C4-2B (cell line): ENCODE measurements around the gene PCSK5.

ENCODE experiments used
- ZFX ChIP-seq: fragments of 450-650 bp; IDR thresholded peaks from 2 replicates; pipeline ENCODE4 v1.6.1; 2017
- TF ChIP-seq, protein P1 (sequence below): fragments of 450-650 bp; conservative IDR thresholded peaks from 2 replicates; pipeline ENCODE4 v1.5.1; 2017; ENCODE audit warnings: mild to moderate bottlenecking

- TF ChIP-seq, protein P1, sequence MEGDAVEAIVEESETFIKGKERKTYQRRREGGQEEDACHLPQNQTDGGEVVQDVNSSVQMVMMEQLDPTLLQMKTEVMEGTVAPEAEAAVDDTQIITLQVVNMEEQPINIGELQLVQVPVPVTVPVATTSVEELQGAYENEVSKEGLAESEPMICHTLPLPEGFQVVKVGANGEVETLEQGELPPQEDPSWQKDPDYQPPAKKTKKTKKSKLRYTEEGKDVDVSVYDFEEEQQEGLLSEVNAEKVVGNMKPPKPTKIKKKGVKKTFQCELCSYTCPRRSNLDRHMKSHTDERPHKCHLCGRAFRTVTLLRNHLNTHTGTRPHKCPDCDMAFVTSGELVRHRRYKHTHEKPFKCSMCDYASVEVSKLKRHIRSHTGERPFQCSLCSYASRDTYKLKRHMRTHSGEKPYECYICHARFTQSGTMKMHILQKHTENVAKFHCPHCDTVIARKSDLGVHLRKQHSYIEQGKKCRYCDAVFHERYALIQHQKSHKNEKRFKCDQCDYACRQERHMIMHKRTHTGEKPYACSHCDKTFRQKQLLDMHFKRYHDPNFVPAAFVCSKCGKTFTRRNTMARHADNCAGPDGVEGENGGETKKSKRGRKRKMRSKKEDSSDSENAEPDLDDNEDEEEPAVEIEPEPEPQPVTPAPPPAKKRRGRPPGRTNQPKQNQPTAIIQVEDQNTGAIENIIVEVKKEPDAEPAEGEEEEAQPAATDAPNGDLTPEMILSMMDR, result no peak
- TF ChIP-seq ZFX, result no peak
Observed at GRCh38 chr9:76296561-76297310, 406.3 kb downstream of the PCSK5 start.
